GM19395 (cell line): ENCODE results near the gene RPS6KC1.
A peak's percentile ranks its signal among the peaks of the same experiment; 100 is the strongest.
"Not testable (repeated sequence)": the region's sequence is repeated elsewhere in the genome, so short reads cannot be mapped to it uniquely, and the experiment has no call there.

Experiments used
- ATAC-seq: cut with Tn5 transposase; IDR thresholded peaks from one replicate; pipeline ENCODE4 v1.9.1; 2021; ENCODE audit warnings: mild to moderate bottlenecking, moderate library complexity; ENCODE audit not compliant: unreplicated experiment

Gene RPS6KC1

GRCh38 chr1:213051127-213051880 is at the start of gene RPS6KC1:
Gene RPS6KC1, plus strand, starts transcription at chr1:213051241. Its CDS starts 164 bp downstream, at chr1:213051405.
- ATAC-seq: peak; percentile 98

- ATAC-seq: peak; percentile 85
Observed at GRCh38 chr1:213003256-213003655, 47.8 kb upstream of the RPS6KC1 start.

GRCh38 chr1:213008564-213008963 is 42.5 kb upstream of the RPS6KC1 start:
- ATAC-seq: peak; percentile 88

GRCh38 chr1:213014642-213015041 is 36.4 kb upstream of the RPS6KC1 start:
- ATAC-seq: no peak

- ATAC-seq: peak; percentile 95
Observed at GRCh38 chr1:213015099-213016050, 35.7 kb upstream of the RPS6KC1 start, which contains the start of gene ANGEL2. Gene ANGEL2, minus strand, starts transcription at chr1:213015867. Its CDS starts 196 bp downstream, at chr1:213015671.

- no peak for ATAC-seq
Observed at GRCh38 chr1:213017447-213018273, 33.4 kb upstream of the RPS6KC1 start.

- ATAC-seq: no peak
Observed at GRCh38 chr1:213019450-213019849, 31.6 kb upstream of the RPS6KC1 start.

- ATAC-seq: no peak
Observed at GRCh38 chr1:213020016-213020415, 31.0 kb upstream of the RPS6KC1 start.

GRCh38 chr1:213027024-213027423 is 24.0 kb upstream of the RPS6KC1 start:
- not testable (repeated sequence) for ATAC-seq

GRCh38 chr1:213032651-213033050 is 18.4 kb upstream of the RPS6KC1 start:
- ATAC-seq: no peak

- no peak for ATAC-seq
Observed at GRCh38 chr1:213034713-213035112, 16.3 kb upstream of the RPS6KC1 start.

GRCh38 chr1:213035573-213035972 is 15.5 kb upstream of the RPS6KC1 start:
- no peak for ATAC-seq

GRCh38 chr1:213041443-213041842 is 9.6 kb upstream of the RPS6KC1 start:
- ATAC-seq: no peak

GRCh38 chr1:213045321-213046226 is 5.5 kb upstream of the RPS6KC1 start:
- not testable (repeated sequence) for ATAC-seq

- ATAC-seq: no peak
Observed at GRCh38 chr1:213049232-213049631, 1.8 kb upstream of the RPS6KC1 start.

- ATAC-seq: peak; percentile 39
Observed at GRCh38 chr1:213050745-213051126, 305 bp upstream of the RPS6KC1 start.

GRCh38 chr1:213051881-213052202 is 801 bp downstream of the RPS6KC1 start:
- ATAC-seq: peak; percentile 1

GRCh38 chr1:213053455-213053854 is 2.4 kb downstream of the RPS6KC1 start:
- ATAC-seq: no peak

GRCh38 chr1:213054142-213054541 is 3.1 kb downstream of the RPS6KC1 start:
- ATAC-seq: no peak
